Liver (tissue), 9 donors: ENCODE data around the gene SMARCC1. TPM values are rescaled to one million over a fixed set of nuclear protein-coding genes. Genes with fewer than 3 reads are reported as not detected.

Experiments
- DNase-seq: peaks from one replicate; pipeline ENCODE4 v3.0.0-alpha.2; 2017; ENCODE audit warnings: low spot score
- H3K27ac ChIP-seq, 2 donors: one replicate each; pipeline ENCODE4 v1.7.0; 2013; ENCODE audit warnings: inconsistent platforms in 2 of 2, low read length in 2 of 2, control low read depth in 1 of 2, low read depth in 1 of 2, mild to moderate bottlenecking in 1 of 2
- H3K27me3 ChIP-seq, 4 donors: one replicate each; pipeline versions ENCODE4 v1.6.1 to v1.7.0; 2013; ENCODE audit warnings: low read length in 3 of 4, inconsistent platforms in 1 of 4, mild to moderate bottlenecking in 1 of 4, moderate library complexity in 1 of 4; ENCODE audit not compliant: control insufficient read depth in 4 of 4, insufficient read depth in 4 of 4
- H3K36me3 ChIP-seq, 4 donors: one replicate each; pipeline versions ENCODE4 v1.6.1 to v1.7.0; 2013; ENCODE audit warnings: low read length in 3 of 4, mild to moderate bottlenecking in 3 of 4, low read depth in 1 of 4, moderate library complexity in 1 of 4; ENCODE audit not compliant: control insufficient read depth in 4 of 4, insufficient read depth in 3 of 4
- H3K4me1 ChIP-seq, 4 donors: one replicate each; pipeline versions ENCODE4 v1.6.1 to v1.7.0; 2013; ENCODE audit warnings: low read length in 3 of 4, mild to moderate bottlenecking in 3 of 4, moderate library complexity in 1 of 4; ENCODE audit not compliant: control insufficient read depth in 4 of 4, insufficient read depth in 4 of 4
- H3K4me3 ChIP-seq, 3 donors: one replicate each; pipeline versions ENCODE4 v1.6.1 to v1.7.0; 2013; ENCODE audit warnings: low read length in 3 of 3, control low read depth in 1 of 3, low read depth in 1 of 3, mild to moderate bottlenecking in 1 of 3
- H3K9ac ChIP-seq, 2 donors: one replicate each; pipeline ENCODE4 v1.7.0; 2013; ENCODE audit warnings: low read length in 2 of 2, mild to moderate bottlenecking in 2 of 2, moderate library complexity in 2 of 2, control low read depth in 1 of 2, low read depth in 1 of 2
- H3K9me3 ChIP-seq, 4 donors: one replicate each; pipeline versions ENCODE4 v1.6.1 to v1.7.0; 2013; ENCODE audit warnings: low read length in 3 of 4; ENCODE audit not compliant: control insufficient read depth in 4 of 4
- ATF3 ChIP-seq: IDR thresholded peaks from 2 replicates; pipeline ENCODE4 v1.6.1; 2016; ENCODE audit warnings: antibody characterized with exemption
- CTCF ChIP-seq: fragments of 150-350 bp; IDR thresholded peaks from 2 replicates; pipeline ENCODE4 v1.5.1; 2017; ENCODE audit warnings: improper control_type of control experiment, low read depth, low read length; ENCODE audit not compliant: missing input control
- EGR1 ChIP-seq, 2 donors: IDR thresholded peaks; 2 replicates each; pipeline ENCODE4 v1.6.1; 2016 to 2018; ENCODE audit warnings: antibody characterized with exemption in 2 of 2, low read depth in 2 of 2
- FOXA1 ChIP-seq: IDR thresholded peaks from 2 replicates; pipeline ENCODE4 v1.6.1; 2016; ENCODE audit warnings: antibody characterized with exemption
- FOXA2 ChIP-seq: IDR thresholded peaks from 2 replicates; pipeline ENCODE4 v1.6.1; 2016; ENCODE audit warnings: antibody characterized with exemption
- GABPA ChIP-seq, 2 donors: IDR thresholded peaks in 1 of 2; conservative IDR thresholded peaks in 1 of 2; 2 replicates each; pipeline ENCODE4 v1.6.1; 2016; ENCODE audit warnings: antibody characterized with exemption in 2 of 2, mild to moderate bottlenecking in 1 of 2, moderate library complexity in 1 of 2
- HNF4A ChIP-seq, 2 donors: conservative IDR thresholded peaks; 2 replicates each; pipeline ENCODE4 v1.6.1; 2016; ENCODE audit warnings: antibody characterized with exemption in 2 of 2, mild to moderate bottlenecking in 2 of 2
- HNF4G ChIP-seq: IDR thresholded peaks from 2 replicates; pipeline ENCODE4 v1.6.1; 2016; ENCODE audit warnings: antibody characterized with exemption
- JUND ChIP-seq, 2 donors: IDR thresholded peaks; 2 replicates each; pipeline ENCODE4 v1.6.1; 2016; ENCODE audit warnings: antibody characterized with exemption in 2 of 2
- MAX ChIP-seq: IDR thresholded peaks from 2 replicates; pipeline ENCODE4 v1.6.1; 2016; ENCODE audit warnings: antibody characterized with exemption
- RAD21 ChIP-seq, 2 donors: IDR thresholded peaks; 2 replicates each; pipeline ENCODE4 v1.6.1; 2016; ENCODE audit warnings: antibody characterized with exemption in 2 of 2, mild to moderate bottlenecking in 2 of 2
- RXRA ChIP-seq, 2 donors: IDR thresholded peaks; 2 replicates each; pipeline ENCODE4 v1.6.1; 2017 to 2018; ENCODE audit warnings: antibody characterized with exemption in 2 of 2, mild to moderate bottlenecking in 1 of 2
- SP1 ChIP-seq: IDR thresholded peaks from 2 replicates; pipeline ENCODE4 v1.6.1; 2018; ENCODE audit warnings: antibody characterized with exemption, mild to moderate bottlenecking
- TAF1 ChIP-seq: conservative IDR thresholded peaks from 2 replicates; pipeline ENCODE4 v1.6.1; 2016; ENCODE audit warnings: antibody characterized with exemption, mild to moderate bottlenecking
- YY1 ChIP-seq: IDR thresholded peaks from 2 replicates; pipeline ENCODE4 v1.6.1; 2016; ENCODE audit warnings: antibody characterized with exemption, mild to moderate bottlenecking
- ZBTB33 ChIP-seq: IDR thresholded peaks from 2 replicates; pipeline ENCODE4 v1.6.1; 2016; ENCODE audit warnings: antibody characterized with exemption
- WGBS: extraction: QIAGEN DNeasy Blood & Tissue Kit; methylation state at CpG from one replicate; pipeline ENCODE4 v1.1.7; 2013; 5-methylcytosine and 5-hydroxymethylcytosine counted together
- polyA plus RNA-seq, 2 donors: library from polyadenylated mRNA; stranded (reverse) in 1 of 2; unstranded in 1 of 2; fragments of 200-250 nt in 1 of 2; fragments of >200 nt in 1 of 2; fragmentation: Nextera tagmentation in 1 of 2; extraction: Ambion mirVana in 1 of 2; gene quantifications; one replicate each; pipeline versions ENCODE4 v1.2.1 to v1.2.3, GENCODE V29; 2013 to 2015
- total RNA-seq, 2 donors: library from RNA; depleted of rRNA; stranded (reverse); fragments of >200 nt; gene quantifications; one replicate each; pipeline ENCODE4 v1.2.3, GENCODE V29; 2014
- donor health status: healthy.
- donor health status: healthy.
- donor health status: healthy.
- donor health status: healthy.
- donor health status: healthy.

Gene SMARCC1
- total and polyA plus RNA-seq, 4 donors = 6.6 to 19.8 (median 12.6) TPM

- 97% methylated on average over 5 of the region's 5 CpGs for WGBS
- Histone ChIP-seq H3K27me3 (no peaks in the 10 kb centered on the region), H3K9ac (no peak overlapping the region), H3K27ac (no peak overlapping the region), H3K4me1 (no peaks in the 10 kb centered on the region), H3K9me3 (no peaks in the 10 kb centered on the region), H3K36me3 (peaks cover 9 to 46% (median 37%) of the 10 kb centered on the region in 4 donors), H3K4me3 (no peak overlapping the region)
- DNase-seq = no peak
- TF ChIP-seq SP1 (no peak), EGR1 (IDR thresholded peaks at IDR 0.05; ENCODE audit: low read depth in 2 of 2) (no peak), MAX (no peak), YY1 (no peak), GABPA (IDR thresholded peaks at IDR 0.05 in 1 of 2, conservative IDR thresholded peaks at IDR 0.05 in 1 of 2) (no peak), ATF3 (no peak), TAF1 (no peak), HNF4G (no peak), HNF4A (conservative IDR thresholded peaks at IDR 0.05) (no peak), JUND (IDR thresholded peaks at IDR 0.05) (no peak), FOXA2 (no peak), RAD21 (IDR thresholded peaks at IDR 0.05) (no peak), FOXA1 (no peak)
These were observed 96.7 kb downstream of the SMARCC1 start for GRCh38 chr3:47685037-47685436.

- no peak overlapping the region for H3K4me3 ChIP-seq
- H3K9ac ChIP-seq = no peak overlapping the region
- H3K9me3 ChIP-seq = no peaks in the 10 kb centered on the region
- no peaks in the 10 kb centered on the region for H3K4me1 ChIP-seq
- H3K27ac ChIP-seq = no peak overlapping the region
- 98% methylated on average over 2 of the region's 2 CpGs for WGBS
- no peak for DNase-seq
- peaks cover 6 to 53% (median 33%) of the 10 kb centered on the region in 4 donors for H3K36me3 ChIP-seq
- TF ChIP-seq TAF1 = no peak
- TF ChIP-seq CTCF = no peak
- TF ChIP-seq ZBTB33 = no peak
- TF ChIP-seq YY1 = no peak
- no peak for TF ChIP-seq SP1
- TF ChIP-seq HNF4A (conservative IDR thresholded peaks at IDR 0.05) = no peak
- no peak for TF ChIP-seq EGR1 (IDR thresholded peaks at IDR 0.05; ENCODE audit: low read depth in 2 of 2)
- TF ChIP-seq RXRA (IDR thresholded peaks at IDR 0.05) = no peak
- no peak for TF ChIP-seq HNF4G
- TF ChIP-seq GABPA (IDR thresholded peaks at IDR 0.05 in 1 of 2, conservative IDR thresholded peaks at IDR 0.05 in 1 of 2) = no peak
- TF ChIP-seq RAD21 (IDR thresholded peaks at IDR 0.05) = no peak
- no peaks in the 10 kb centered on the region for H3K27me3 ChIP-seq
These were observed 100.7 kb downstream of the SMARCC1 start for GRCh38 chr3:47681016-47681415.
